H9 (cell line): ENCODE data around the gene SIPA1L3. TPM values are rescaled to one million over a fixed set of nuclear protein-coding genes. Genes with fewer than 3 reads are reported as not detected.

Experiments
- DNase-seq: peaks from one replicate; pipeline ENCODE4 v3.0.0-alpha.2; 2017
- H2AFZ ChIP-seq: one replicate; pipeline ENCODE4 v1.6.1; 2013; ENCODE audit warnings: mild to moderate bottlenecking, low read length, control low read depth, moderate library complexity
- H2AK5ac ChIP-seq: 2 replicates; pipeline ENCODE4 v1.6.1; 2013; ENCODE audit warnings: low read length, control low read depth, mixed read lengths; ENCODE audit not compliant: insufficient read length
- H2BK120ac ChIP-seq: one replicate; pipeline ENCODE4 v1.6.1; 2013; ENCODE audit warnings: low read depth, mild to moderate bottlenecking, low read length, control low read depth, inconsistent platforms; ENCODE audit not compliant: poor library complexity, severe bottlenecking
- H2BK12ac ChIP-seq: 2 replicates; pipeline ENCODE4 v1.6.1; 2013; ENCODE audit warnings: low read length, control low read depth, mixed read lengths, low read depth; ENCODE audit not compliant: insufficient read length
- H2BK15ac ChIP-seq: 2 replicates; pipeline ENCODE4 v1.6.1; 2013; ENCODE audit warnings: low read depth, low read length, control low read depth
- H2BK20ac ChIP-seq: one replicate; pipeline ENCODE4 v1.6.1; 2013; ENCODE audit warnings: low read depth, mild to moderate bottlenecking, low read length, control low read depth, inconsistent platforms; ENCODE audit not compliant: poor library complexity, severe bottlenecking
- H2BK5ac ChIP-seq: 2 replicates; pipeline ENCODE4 v1.6.1; 2013; ENCODE audit warnings: low read length, control low read depth, mixed read lengths; ENCODE audit not compliant: insufficient read length
- H3K14ac ChIP-seq: 2 replicates; pipeline ENCODE4 v1.6.1; 2013; ENCODE audit warnings: low read length, control low read depth; ENCODE audit not compliant: insufficient read depth
- H3K18ac ChIP-seq: 2 replicates; pipeline ENCODE4 v1.6.1; 2013; ENCODE audit warnings: low read depth, mild to moderate bottlenecking, mixed read lengths, low read length, control low read depth; ENCODE audit not compliant: insufficient read length
- H3K23ac ChIP-seq: 2 replicates; pipeline ENCODE4 v1.6.1; 2013; ENCODE audit warnings: low read length, control low read depth, mixed read lengths, low read depth; ENCODE audit not compliant: insufficient read length
- H3K23me2 ChIP-seq: 2 replicates; pipeline ENCODE4 v1.6.1; 2013; ENCODE audit warnings: low read depth, mild to moderate bottlenecking, mixed read lengths, low read length, control low read depth; ENCODE audit not compliant: insufficient read length, poor library complexity, severe bottlenecking
- H3K27ac ChIP-seq: 2 replicates; pipeline ENCODE4 v1.5.1; 2013; ENCODE audit warnings: low read length, control low read depth, mixed read lengths, low read depth; ENCODE audit not compliant: insufficient read length
- H3K27me3 ChIP-seq: 2 replicates; pipeline ENCODE4 v1.6.1; 2013; ENCODE audit warnings: low read length, control low read depth, inconsistent platforms; ENCODE audit not compliant: insufficient read depth
- H3K4ac ChIP-seq: 2 replicates; pipeline ENCODE4 v1.6.1; 2013; ENCODE audit warnings: low read depth, mild to moderate bottlenecking, control low read depth, inconsistent platforms, low read length, moderate library complexity
- H3K4me1 ChIP-seq: 2 replicates; pipeline ENCODE4 v1.6.1; 2013; ENCODE audit warnings: low read length, control low read depth, inconsistent platforms; ENCODE audit not compliant: insufficient read depth
- H3K4me2 ChIP-seq: 2 replicates; pipeline ENCODE4 v1.6.1; 2013; ENCODE audit warnings: low read length, control low read depth, mixed read lengths; ENCODE audit not compliant: insufficient read length, insufficient read depth
- H3K56ac ChIP-seq: 2 replicates; pipeline ENCODE4 v1.6.1; 2013; ENCODE audit warnings: low read depth, mild to moderate bottlenecking, mixed read lengths, low read length, control low read depth; ENCODE audit not compliant: insufficient read length
- H3K79me1 ChIP-seq: 2 replicates; pipeline ENCODE4 v1.6.1; 2013; ENCODE audit warnings: low read depth, mild to moderate bottlenecking, moderate library complexity, low read length, control low read depth, inconsistent platforms; ENCODE audit not compliant: insufficient read depth, poor library complexity, severe bottlenecking
- H3K79me2 ChIP-seq: 2 replicates; pipeline ENCODE4 v1.6.1; 2013; ENCODE audit warnings: low read length, control low read depth, inconsistent platforms; ENCODE audit not compliant: insufficient read depth
- H3K9ac ChIP-seq: 2 replicates; pipeline ENCODE4 v1.6.1; 2013; ENCODE audit warnings: low read length, control low read depth, mixed read lengths; ENCODE audit not compliant: insufficient read length; ENCODE audit errors: extremely low read depth
- H3K9me3 ChIP-seq: one replicate; pipeline ENCODE4 v1.6.1; 2013; ENCODE audit warnings: low read depth, low read length, inconsistent platforms; ENCODE audit not compliant: control insufficient read depth
- H3T11ph ChIP-seq: one replicate; pipeline ENCODE4 v1.6.1; 2013; ENCODE audit warnings: mild to moderate bottlenecking, low read length, control low read depth, inconsistent platforms
- H4K20me1 ChIP-seq: one replicate; pipeline ENCODE4 v1.6.1; 2013; ENCODE audit not compliant: control insufficient read depth, insufficient read length, insufficient read depth
- H4K5ac ChIP-seq: 2 replicates; pipeline ENCODE4 v1.6.1; 2013; ENCODE audit warnings: low read depth, mild to moderate bottlenecking, mixed read lengths, low read length, control low read depth; ENCODE audit not compliant: insufficient read length
- H4K8ac ChIP-seq: replicated peaks from 2 replicates; pipeline ENCODE4 v1.6.1; 2013; ENCODE audit warnings: low read length, control low read depth, mixed read lengths, low read depth; ENCODE audit not compliant: insufficient read length
- H4K91ac ChIP-seq: 2 replicates; pipeline ENCODE4 v1.6.1; 2013; ENCODE audit warnings: low read depth, mild to moderate bottlenecking, moderate library complexity, mixed read lengths, low read length, control low read depth; ENCODE audit not compliant: insufficient read length
- H3K27ac Mint-ChIP-seq, 3 experiments: 2 replicates in 2 of 3; 3 replicates in 1 of 3; pipeline ENCODE4 v1.8.0; 2020 to 2021; ENCODE audit warnings: mixed read lengths in 3 of 3, mild to moderate bottlenecking in 1 of 3, moderate library complexity in 1 of 3
- H3K27me3 Mint-ChIP-seq: 2 replicates; pipeline ENCODE4 v1.8.0; 2021; ENCODE audit warnings: low read depth, mild to moderate bottlenecking, moderate library complexity, mixed read lengths
- H3K36me3 Mint-ChIP-seq, 3 experiments: 2 replicates in 2 of 3; 3 replicates in 1 of 3; pipeline ENCODE4 v1.8.0; 2020 to 2021; ENCODE audit warnings: low read depth in 3 of 3, mixed read lengths in 3 of 3; ENCODE audit not compliant: insufficient read depth in 1 of 3
- H3K4me1 Mint-ChIP-seq, 2 experiments: 2 replicates each; pipeline ENCODE4 v1.8.0; 2020; ENCODE audit warnings: mixed read lengths in 2 of 2
- H3K4me3 Mint-ChIP-seq, 2 experiments: 2 replicates in 1 of 2; 3 replicates in 1 of 2; pipeline ENCODE4 v1.8.0; 2020 to 2021; ENCODE audit warnings: mild to moderate bottlenecking in 2 of 2, mixed read lengths in 2 of 2, moderate library complexity in 1 of 2
- H3K9me3 Mint-ChIP-seq, 2 experiments: 2 replicates in 1 of 2; 3 replicates in 1 of 2; pipeline ENCODE4 v1.8.0; 2020; ENCODE audit warnings: mild to moderate bottlenecking in 2 of 2, mixed read lengths in 2 of 2, moderate library complexity in 1 of 2
- CTCF ChIP-seq: fragments of 200-600 bp; sonication (generic); conservative IDR thresholded peaks from 3 replicates; pipeline ENCODE4 v1.8.0; 2021; ENCODE audit warnings: antibody characterized with exemption, mild to moderate bottlenecking
- WGBS: extraction: QIAGEN DNeasy Blood & Tissue Kit; methylation state at CpG from one replicate; pipeline ENCODE4 v1.1.7; 2013; ENCODE audit warnings: missing lambda C conversion rate, low lambda C conversion rate, mixed read lengths; ENCODE audit not compliant: insufficient read length; ENCODE audit errors: extremely low coverage; 5-methylcytosine and 5-hydroxymethylcytosine counted together
- total RNA-seq: library from RNA; stranded (reverse); gene quantifications from 2 replicates; pipeline ENCODE4 v1.2.1, GENCODE V29; 2021

SIPA1L3 gene
- total RNA-seq, 1 experiment from 2014 or later = 40.1 TPM

GRCh38 chr19:38247126-38247525 lies 340.1 kb downstream of the SIPA1L3 start:
- Histone ChIP-seq H3K27me3 (no peaks in the 10 kb centered on the region), H2BK20ac (no peak overlapping the region), H2BK12ac (no peak overlapping the region), H3K9me3 (no peaks in the 10 kb centered on the region), H4K8ac (no peak overlapping the region), H3K14ac (no peak overlapping the region), H2BK5ac (no peak overlapping the region), H3K23ac (no peak overlapping the region), H3K23me2 (peaks cover 7% of the 10 kb centered on the region), H3K4me1 (peaks cover 3% of the 10 kb centered on the region; the same call in 1 of the 2 replicates), H3K56ac (no peak overlapping the region), H3K9ac (no peak overlapping the region), H2AK5ac (no peak overlapping the region), H2BK15ac (no peak overlapping the region), H3K18ac (no peak overlapping the region), H2BK120ac (no peak overlapping the region), H2AFZ (no peak overlapping the region), H3K4me2 (no peak overlapping the region), H3K79me1 (no peaks in the 10 kb centered on the region), H3K27ac (no peak overlapping the region), H4K20me1 (no peaks in the 10 kb centered on the region), H4K91ac (no peak overlapping the region), H3T11ph (no peak overlapping the region), H4K5ac (no peak overlapping the region), H3K79me2 (no peaks in the 10 kb centered on the region), H3K4ac (no peak overlapping the region)
- peaks cover 24 to 42% of the 10 kb centered on the region in 2 experiments for H3K4me1 Mint-ChIP-seq
- H3K36me3 Mint-ChIP-seq = no peaks in the 10 kb centered on the region; a peak in 1 of 7 replicates
- no peak for TF ChIP-seq CTCF
- WGBS = no CpG with 5 or more reads among the region's 5 CpGs
- no peak overlapping the region for H3K4me3 Mint-ChIP-seq
- peaks cover 8% of the 10 kb centered on the region for H3K27me3 Mint-ChIP-seq
- H3K27ac Mint-ChIP-seq = no peak overlapping the region
- no peaks in the 10 kb centered on the region; a peak in 1 of 5 replicates for H3K9me3 Mint-ChIP-seq
- no peak for DNase-seq
